HPDE6-E6E7 (cell line): ENCODE results near the gene BCAS4.
A peak's percentile ranks its signal among the peaks of the same experiment; 100 is the strongest.

Experiments used
- DNase-seq: peaks from one replicate; pipeline ENCODE4 v3.0.0; 2011; ENCODE audit warnings: missing footprints; ENCODE audit errors: extremely low spot score

BCAS4 gene

DNA sequence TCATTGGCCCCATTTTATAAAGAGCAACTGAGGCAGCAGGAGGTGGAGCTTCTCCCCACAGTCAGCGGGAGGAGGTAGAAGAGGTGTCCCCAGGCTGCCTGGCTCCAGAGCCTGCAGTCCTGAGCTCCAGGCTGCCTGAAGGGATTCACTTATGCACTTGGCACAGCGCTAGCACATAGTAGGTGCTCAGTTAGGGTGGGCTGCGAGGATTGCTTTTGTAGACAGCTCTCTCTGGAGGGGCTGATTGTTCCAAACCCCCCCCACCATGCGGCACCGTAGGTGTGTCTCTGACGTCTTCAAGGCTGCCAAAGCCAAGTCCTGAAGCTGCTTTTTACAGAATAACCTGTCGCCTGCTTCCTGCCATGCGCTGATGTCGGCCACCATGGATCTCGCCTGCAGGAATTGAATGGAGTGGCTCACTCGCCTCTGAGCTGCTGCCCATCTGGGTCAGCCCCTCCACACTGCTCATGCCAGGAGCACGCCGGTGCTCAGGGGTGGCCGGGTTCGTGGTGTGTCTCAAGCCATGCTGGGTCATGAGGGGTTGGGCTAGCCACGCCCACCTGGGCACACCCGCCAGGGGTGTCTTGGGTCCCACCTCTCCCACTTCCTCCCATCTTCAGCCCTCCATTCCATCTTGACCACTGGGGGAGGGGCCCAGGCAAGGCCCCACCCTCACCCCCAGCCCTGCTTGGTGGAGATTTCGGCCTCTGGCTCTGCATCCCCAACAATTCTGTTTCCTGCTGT is 59.8 kb downstream of the BCAS4 start:
- DNase-seq, result no peak

DNA sequence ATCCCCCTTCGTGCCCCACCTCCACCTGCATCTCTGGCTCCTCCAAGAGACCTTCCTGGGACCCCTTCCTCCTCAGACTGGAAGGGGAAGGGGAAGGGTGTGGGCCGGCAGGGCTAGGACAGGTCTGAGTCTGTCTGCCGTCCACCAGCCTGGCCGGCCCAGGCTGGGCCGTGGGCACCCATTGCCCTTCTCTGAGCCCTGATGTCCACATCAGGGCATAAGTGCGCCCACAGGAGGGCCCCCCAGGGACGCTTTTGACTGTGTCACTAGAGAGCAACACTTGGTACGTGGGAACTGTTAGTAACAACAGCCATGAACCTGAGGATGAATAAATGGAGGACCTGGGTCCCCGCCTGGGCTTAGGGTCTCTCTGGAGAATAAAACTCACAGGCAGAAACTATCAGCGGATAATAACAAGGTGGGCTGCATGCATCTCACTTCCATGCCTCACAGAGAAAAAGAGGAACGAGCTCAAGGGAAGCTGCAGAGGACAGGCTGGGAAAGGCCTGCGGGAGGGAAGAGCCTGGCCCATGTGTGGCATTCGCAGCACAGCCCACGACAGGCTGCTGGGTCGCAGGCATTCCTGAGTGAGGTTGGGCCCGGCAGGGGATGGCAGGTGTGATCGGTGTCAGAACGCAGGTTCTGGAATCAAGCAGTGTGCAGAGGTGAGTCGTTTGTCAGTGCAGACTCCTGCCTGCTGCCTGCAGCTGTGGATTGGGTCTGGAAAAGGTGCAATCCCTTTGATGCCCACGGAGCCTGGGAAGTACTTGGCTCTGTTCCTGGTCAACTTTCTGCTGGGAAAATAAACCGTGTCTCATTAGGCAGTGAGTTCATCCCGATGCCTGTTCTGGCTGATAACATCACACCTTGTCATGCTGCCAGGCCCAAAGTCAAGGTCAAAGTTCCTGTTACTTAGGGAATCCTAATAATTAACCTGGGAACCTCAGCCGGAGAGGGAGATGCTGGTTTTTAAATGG is 60.9 kb downstream of the BCAS4 start:
- DNase-seq, result no peak

DNA sequence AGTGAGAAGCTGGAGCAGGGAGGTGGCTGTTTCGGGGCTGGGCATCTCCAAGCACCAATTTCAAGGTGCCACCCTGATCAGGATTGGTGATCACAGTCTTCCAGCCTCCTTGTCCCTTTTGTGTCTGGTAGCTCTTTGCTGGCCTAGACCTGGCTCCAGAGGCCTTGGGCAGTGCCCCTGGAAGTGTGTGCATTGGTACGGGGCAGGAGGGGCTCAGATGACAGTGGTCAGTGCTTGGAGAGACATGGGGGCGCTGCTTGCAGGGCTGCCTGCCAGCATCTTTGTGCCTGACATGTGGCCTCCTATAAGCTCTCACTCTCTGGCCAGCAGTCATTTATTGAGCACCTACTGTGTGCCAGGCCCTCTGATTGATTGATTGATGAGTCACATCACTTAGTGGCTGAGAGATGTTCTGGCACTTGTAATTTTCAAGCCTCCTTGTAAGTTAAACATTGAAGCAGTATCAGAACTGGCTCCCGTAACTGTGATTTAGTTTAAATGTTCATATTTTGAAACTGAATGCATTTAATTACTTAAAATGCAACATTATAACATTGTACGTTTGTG is 61.7 kb downstream of the BCAS4 start:
- DNase-seq, result no peak

DNA sequence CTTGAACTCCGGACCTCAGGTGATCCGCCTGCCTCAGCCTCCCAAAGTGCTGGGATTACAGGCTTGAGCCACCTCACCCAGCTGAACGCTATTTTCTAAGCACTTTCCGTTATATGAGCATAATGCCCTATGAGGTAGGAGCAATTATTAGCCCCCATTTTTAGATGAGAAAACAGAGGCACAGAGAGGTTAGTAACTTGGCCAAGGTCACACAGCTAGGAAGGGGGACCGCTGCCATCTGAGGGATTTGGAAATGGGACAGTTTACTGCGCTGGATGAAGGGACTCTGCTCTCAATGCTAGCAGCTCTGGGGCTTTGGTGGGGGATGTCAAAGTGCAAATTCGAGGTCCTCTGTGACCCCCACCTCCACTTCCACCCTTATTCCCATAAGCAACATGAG is 62.5 kb downstream of the BCAS4 start:
- DNase-seq, result no peak

DNA sequence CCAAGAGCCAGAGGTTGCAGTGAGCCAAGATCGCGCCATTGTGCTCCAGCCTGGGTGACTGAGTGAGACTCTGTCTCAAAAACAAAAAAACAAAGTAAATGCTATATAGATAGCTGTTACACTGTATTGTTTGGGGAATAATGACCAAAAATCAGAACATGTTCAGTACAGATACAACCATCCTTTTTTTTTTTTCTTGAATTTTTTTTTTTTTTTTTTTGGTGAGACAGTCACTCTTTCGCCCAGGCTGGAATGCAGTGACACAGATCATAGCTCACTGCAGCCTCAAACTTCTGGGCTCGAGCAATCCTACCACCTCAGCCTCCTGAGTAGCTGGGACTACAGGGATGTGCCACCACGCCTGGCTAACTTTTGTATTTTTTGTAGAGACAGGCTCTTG is 63.7 kb downstream of the BCAS4 start:
- DNase-seq, result no peak

DNA sequence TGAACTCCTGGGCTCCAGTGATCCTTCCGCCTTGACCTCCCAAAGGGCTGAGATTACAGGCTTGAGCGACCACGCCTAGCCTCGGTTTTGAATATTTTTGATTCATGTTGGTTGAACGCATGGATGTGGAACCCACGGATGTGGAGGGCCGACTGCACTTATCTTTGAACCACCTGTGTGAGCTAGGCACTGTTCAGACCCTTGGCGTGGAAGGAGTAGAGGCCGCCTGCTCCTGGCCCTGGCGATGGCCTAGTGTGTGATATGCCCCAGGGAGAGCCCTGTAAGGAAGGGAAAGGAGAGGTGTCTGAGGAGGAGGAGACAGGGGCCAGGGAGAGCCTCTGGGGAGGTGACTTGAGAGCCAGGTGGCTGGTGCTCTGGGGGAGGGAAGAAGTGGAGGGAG is 64.3 kb downstream of the BCAS4 start:
- no peak for DNase-seq

DNA sequence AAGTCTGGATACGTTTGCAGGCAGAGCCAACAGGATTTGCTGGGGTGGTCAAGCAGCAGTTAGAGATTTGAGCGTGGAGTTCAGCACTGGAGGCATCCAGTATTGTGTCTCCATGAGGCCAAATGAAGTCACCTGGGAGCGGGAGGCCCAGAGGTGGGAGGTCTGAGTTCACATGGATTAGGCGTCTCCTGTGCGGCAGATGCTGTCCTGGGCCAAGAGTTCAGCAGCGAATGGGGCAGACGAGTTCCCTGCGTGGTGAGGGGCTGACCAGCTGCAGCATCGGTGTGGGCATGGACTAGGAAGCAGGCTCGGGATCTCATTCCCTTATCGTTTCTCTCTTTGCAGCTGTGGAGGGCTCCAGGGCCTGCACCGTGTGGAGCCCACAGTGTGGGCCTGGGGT is 66.2 kb downstream of the BCAS4 start:
- DNase-seq, result no peak

DNA sequence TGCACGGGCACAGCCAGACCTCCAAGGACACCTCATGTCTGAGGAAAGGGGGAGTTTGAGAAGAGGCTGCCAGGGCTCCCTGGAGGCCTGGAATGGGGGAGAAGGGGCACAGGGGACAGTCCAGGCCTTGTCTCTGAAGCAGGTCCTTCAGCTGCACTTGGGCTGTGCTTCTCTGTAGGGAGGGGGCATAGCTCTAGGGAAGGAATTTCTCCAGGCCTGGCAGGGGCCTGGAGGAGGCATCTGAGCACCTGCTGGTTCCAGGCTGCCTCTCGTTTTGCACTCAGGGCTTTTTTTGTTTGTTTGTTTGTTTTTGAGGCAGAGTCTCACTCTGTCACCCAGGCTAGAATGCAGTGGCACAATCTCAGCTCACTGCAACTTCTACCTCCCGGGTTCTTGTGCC is 67.7 kb downstream of the BCAS4 start:
- DNase-seq, result no peak

DNA sequence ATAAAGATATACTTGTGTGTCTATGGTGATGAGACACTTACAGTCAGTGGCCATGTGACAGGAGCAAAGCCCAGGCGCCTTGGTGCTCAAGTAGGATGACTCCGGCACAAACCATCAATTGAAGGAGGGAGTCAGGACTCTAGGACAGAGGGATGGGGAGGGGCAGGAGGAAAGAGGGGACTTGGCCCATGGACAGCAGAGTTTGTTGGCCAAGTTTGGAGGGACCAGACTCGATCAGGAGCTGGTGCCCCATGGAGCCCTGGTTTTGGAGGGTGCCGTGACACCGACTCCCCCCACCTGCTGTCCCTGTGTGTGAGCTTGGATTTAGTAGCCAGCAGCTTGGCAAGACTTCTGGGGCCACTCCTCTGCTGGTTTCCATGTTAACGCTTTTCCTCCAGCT is 70.3 kb downstream of the BCAS4 start:
- no peak for DNase-seq

DNA sequence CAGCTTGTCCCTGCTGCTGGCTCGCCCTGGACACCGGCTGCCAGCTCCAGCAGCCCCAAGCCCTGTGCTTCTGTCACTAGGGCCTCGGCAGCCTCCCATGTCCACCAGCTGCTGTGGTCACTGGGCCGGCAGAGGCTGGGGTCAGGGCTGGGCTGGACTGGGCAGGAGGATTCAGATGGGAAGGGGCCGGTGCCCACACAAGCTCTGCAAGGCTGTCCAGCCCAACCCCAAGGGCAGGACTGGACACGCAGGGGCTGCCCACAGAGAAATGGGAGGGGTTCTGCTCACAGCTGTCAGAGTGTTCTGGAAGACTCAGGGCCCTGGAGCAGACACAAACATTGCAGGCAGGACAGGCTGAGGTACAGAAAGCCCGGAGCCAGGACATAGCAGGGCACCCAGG is 70.7 kb downstream of the BCAS4 start:
- peak; percentile 83 for DNase-seq

DNA sequence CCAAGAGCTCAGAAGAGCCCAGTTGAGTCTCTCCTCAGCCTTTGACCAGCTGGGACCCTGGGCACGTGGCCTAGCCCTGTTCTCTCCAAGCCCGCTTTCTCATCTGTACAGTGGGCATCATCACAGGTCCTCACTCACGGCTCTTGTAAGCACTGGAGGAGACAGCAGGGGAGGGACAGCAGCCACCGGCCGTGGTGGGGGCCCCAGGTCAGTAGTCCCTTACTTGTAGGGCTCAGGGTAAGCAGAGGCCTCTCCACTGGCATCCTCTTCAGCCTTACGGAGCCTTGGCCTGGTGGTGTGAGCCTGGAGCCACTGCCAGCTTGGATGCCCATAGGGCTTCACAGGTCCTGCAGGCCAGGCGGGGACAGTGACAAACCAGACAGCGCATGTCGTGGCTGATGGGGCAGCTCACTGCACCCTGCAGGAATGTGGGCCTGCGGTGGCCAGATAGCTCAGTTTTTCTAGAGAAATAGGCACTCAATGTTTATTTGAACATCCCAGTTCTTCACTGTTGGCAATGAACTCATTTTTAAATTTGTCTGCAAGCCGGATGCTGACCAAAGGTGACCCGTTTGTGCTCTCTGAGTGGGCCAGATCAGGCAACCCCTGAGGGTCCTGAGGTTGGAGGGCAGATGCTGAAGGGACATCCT is 71.3 kb downstream of the BCAS4 start:
- no peak for DNase-seq

DNA sequence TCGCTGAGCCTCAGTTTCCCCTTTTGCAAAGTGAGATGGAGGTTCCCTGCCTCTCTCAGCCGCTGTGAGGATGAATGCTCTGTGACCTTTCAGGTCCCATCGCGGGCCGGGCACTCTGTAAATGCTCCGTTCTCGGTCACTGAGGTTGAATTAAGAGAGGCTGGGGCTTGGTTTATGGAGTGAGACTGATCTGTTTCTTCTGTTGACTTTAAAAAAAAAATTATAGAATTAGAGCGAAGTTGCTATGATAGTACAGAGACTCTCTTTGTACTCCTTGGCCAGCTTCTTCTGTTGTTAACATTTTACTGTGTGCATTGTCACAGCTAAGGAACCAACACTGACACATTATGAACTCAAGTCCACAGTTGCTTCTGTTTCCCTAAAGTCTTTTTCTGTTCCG is 72.0 kb downstream of the BCAS4 start:
- no peak for DNase-seq

DNA sequence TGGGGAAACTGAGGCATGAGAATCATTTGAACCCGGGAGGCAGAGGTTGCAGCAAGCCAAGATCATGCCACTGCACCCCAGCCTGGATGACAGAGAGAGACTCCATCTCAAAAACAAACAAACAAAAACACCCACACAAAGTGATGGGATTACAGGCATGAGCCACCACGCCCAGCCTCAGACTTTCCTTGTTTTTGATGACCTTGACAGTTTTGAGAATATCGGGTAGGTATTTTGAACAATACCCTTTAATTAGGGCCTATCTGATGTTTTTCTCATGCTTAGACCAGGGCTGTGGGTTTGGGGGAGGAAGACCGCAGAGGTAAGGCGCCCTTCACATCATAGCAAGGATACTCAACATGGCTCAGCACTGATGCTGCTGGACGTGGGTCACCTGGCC is 72.9 kb downstream of the BCAS4 start:
- no peak for DNase-seq

DNA sequence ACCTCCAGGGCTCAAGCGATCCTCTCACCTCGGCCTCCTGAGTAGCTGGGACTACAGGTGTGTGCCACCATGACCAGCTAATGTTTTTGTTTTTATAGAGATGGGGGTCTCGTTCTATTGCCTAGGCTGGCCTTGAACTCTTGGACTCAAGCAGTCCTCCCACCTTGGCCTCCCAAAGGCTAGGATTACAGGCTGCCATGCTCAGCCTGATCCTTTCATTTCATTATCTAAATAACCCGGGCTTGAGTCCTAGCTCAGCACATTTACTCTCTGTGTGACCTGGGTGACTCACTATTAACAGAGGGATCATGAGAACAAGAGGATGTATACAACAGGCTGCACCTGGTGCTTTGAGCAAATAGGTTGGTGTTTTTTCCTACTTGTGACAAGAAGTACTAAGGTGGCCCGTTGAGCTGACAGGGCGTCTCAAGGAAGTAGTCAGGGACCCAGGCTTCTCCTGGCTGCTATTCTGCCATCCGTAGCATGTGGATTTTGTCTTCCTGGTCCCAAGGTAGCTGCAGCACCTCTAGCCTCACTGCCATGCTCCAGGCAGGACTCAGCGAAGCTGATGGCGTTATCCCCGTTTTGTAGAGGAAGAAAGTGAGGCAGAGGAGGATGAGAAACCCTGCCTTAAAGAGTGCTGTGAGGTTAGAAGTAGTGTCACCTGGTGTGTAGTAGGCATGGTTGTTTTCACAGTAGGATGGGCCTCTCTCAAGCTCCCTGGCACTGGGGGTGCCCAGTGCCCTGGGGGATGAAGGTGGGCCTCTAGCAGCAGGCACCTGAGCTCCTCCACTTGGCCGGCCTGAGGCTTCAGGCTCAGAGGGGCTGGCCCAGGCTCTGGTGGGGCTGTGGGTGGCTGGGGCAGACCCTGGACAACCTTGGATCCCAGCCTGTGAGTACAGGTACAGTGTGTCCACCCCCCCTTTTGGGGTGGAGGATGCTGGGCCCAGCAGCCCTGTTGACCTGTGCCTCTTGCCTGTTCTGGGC is 73.9 kb downstream of the BCAS4 start:
- DNase-seq, result peak; percentile 91

DNA sequence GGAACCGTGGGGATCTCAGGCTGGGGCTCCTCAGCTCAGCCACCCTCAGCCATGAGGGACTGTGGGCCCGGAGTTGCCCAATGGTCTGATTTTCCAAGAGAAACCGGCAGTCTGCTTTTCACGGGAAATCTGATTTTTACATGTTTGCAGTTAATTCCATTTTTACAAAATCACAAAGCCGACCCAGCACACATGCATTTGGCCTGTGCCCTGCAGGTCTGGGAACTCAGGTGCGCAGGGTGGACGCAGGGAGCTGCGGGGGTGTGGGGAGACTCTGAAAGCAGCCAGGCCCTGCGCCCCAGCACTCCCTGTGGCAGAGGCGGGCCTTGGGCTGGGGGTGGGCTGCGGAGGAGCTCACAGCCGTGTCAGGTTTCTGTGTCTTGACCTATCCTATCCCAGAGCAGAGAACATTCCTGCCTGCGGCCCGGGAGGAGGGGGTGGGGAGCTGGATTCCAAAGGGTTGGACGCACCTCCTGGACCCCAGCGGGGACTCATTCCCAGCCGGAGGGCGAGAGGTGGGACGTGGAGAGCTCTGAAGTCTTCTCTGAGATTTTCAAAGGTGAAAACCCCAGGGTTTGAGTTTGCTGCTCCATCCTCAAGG is 75.8 kb downstream of the BCAS4 start:
- DNase-seq, result no peak

DNA sequence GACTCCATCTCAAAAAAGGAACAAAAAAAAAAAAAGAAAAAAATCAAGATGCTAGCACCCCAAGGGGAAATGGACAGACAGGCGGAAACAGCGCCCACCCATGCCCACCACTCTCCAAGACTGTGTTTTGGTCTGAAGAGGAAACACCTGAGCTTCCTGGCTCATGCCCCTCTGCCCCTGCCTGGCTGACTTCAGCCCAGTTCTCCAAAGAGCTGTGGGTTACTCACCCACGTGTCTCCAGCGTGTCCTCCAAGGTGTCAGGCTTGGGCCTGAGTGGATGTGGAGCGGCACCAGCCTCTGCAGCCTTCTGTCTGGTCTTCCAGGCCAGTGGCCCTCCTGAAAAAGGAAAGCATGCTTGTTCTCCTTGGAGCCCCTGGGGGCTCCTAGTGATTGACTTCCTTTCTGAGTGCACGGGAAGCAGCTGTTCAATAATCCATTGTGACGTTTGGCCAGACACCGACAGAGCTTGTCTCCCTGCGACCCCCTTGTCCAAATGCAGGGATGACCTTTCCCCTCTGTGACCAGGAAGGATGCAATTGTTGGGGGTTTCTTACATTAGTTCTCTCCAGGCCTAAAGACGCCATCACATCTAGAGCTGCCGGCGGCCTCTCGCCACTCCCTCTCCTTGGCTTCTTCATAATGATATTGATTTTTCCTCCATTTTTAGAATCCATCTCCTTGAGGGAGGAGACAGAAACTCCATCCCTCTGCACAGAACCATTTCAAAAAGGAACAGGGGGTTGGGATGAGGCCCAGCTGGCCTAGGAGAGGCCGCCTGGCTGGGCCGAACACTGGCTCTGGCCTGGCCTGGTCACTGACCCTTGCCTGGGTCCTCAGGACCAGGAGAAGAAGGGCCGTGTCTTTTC is 77.9 kb downstream of the BCAS4 start:
- DNase-seq, result no peak

DNA sequence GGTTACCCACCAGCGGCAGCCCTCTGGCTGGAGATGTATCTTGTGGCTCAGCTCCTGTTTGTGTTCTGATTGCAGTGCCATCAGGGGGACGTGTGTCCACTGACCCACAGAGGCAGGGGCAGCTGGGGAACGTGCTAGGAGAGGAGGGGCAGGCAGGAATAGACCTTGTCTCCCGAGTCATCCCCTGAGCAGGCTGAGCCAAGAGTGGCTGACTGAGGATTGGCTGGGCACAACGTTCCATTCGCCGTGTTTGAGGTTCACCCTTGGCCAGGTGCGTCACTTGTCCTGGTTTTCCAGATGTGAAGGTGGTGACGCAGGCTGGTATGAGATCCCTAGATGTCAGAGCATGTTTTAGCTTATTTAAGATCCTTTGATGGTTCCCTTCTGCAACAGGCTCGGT is 78.7 kb downstream of the BCAS4 start:
- DNase-seq, result no peak

DNA sequence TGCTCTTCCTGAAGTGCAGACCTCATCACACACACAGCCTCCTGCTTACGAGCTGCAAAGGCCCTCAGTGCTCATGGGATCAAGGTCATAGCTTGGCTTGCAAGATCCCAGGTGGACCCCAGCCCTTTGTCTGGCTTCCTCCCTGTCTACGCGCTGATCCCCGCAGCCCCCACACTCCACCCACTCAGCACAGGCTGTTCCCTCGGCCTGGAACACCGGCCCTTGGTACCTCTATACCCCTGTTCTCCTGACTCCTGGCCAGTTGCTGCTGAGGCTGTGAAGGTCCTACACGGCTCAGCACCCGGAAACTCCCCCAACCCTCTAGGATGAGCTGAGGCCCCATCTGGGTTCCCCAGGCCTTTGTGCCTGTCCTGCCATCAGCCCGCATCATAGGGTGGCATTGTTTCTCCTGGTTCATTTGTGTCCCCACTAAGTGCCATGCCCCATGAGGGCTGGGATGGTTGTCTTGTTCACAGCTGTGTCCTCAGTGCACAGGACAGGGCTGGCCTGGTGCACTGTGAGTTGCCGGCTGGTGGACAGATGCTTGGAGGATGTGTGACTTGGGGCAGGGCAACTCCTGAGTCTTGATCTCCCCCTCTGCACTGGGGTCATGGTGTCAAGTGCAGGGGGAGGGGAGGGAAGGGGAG is 79.4 kb downstream of the BCAS4 start:
- DNase-seq, result no peak
